Lower leg skin (tissue), 4 donors: ENCODE results near the gene ABCB7. TPM values are rescaled to one million over a fixed set of nuclear protein-coding genes. Genes with fewer than 3 reads are reported as not detected.
"Not testable (repeated sequence)": the region's sequence is repeated elsewhere in the genome, so short reads cannot be mapped to it uniquely, and the experiment has no call there.

Source experiments
- DNase-seq, 2 donors: peaks; one replicate each; pipeline ENCODE4 v3.0.0-alpha.2; 2019; ENCODE audit warnings: low spot score in 2 of 2
- H3K4me3 ChIP-seq: fragments of 200-600 bp; sonication (generic); 2 replicates; pipeline ENCODE4 v1.5.1; 2017; ENCODE audit warnings: mild to moderate bottlenecking, low read depth; ENCODE audit not compliant: poor library complexity, severe bottlenecking
- POLR2A ChIP-seq, 2 donors: fragments of 450-650 bp; IDR thresholded peaks; one replicate each; pipeline ENCODE4 v1.6.1; 2016 to 2017; ENCODE audit warnings: antibody characterized with exemption in 2 of 2, mild to moderate bottlenecking in 1 of 2, moderate library complexity in 1 of 2
- WGBS, 2 donors: methylation state at CpG; one replicate each; pipeline ENCODE4 v1.1.5; 2018; 5-methylcytosine and 5-hydroxymethylcytosine counted together
- intact Hi-C: fragments of 100-400 bp; cut with DNase I; formaldehyde crosslinking; loops from one replicate; pipeline ENCODE4 v1.15.0; 2023; ENCODE audit warnings: low total_unique reads
- total RNA-seq, 4 donors: library from RNA; depleted of rRNA; stranded (reverse); fragments of >200 nt; gene quantifications; one replicate each; pipeline ENCODE4 v1.1.0, GENCODE V29; 2016
- TF ChIP-seq, protein P1 (sequence below), 3 donors: fragments of 450-650 bp; IDR thresholded peaks; one replicate each; pipeline ENCODE4 v1.5.1; 2016; ENCODE audit warnings: antibody characterized with exemption in 3 of 3, mild to moderate bottlenecking in 3 of 3, moderate library complexity in 2 of 3

ABCB7 gene
- total RNA-seq, 4 donors from 2014 or later: 24.0 to 55.8 (median 46.3) TPM

DNA sequence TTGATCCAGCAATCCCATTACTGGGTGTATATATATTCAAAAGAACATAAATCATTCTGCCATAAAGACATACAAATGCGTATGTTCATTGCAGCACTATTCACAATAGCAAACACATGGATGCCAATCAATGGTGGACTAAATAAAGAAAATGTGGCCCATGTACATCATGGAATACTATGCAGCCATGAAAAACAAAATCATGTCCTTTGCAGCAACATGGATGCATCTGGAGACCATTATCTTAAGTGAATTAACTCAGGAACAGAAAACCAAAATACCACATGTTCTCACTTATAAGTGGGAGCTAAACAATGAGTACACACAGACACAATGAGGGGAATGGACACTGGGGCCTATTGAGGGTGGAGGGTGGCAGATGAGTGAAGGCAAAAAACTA lies 81.6 kb downstream of the ABCB7 start:
- no peak overlapping the region for H3K4me3 ChIP-seq
- TF ChIP-seq, protein P1, sequence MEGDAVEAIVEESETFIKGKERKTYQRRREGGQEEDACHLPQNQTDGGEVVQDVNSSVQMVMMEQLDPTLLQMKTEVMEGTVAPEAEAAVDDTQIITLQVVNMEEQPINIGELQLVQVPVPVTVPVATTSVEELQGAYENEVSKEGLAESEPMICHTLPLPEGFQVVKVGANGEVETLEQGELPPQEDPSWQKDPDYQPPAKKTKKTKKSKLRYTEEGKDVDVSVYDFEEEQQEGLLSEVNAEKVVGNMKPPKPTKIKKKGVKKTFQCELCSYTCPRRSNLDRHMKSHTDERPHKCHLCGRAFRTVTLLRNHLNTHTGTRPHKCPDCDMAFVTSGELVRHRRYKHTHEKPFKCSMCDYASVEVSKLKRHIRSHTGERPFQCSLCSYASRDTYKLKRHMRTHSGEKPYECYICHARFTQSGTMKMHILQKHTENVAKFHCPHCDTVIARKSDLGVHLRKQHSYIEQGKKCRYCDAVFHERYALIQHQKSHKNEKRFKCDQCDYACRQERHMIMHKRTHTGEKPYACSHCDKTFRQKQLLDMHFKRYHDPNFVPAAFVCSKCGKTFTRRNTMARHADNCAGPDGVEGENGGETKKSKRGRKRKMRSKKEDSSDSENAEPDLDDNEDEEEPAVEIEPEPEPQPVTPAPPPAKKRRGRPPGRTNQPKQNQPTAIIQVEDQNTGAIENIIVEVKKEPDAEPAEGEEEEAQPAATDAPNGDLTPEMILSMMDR (IDR thresholded peaks at IDR 0.05): no peak
- no peak for TF ChIP-seq POLR2A (IDR thresholded peaks at IDR 0.05)
- no peak for DNase-seq
- WGBS, 2 donors: 0 to 82% methylated on average over 1 of the region's 1 CpG
- intact Hi-C loops: no loop called here

GRCh38 chrX:75071334-75071733 lies 84.7 kb downstream of the ABCB7 start:
- H3K4me3 ChIP-seq: no peak overlapping the region
- 80 to 95% methylated on average over 3 of the region's 3 CpGs for WGBS, 2 donors
- no peak for TF ChIP-seq POLR2A (IDR thresholded peaks at IDR 0.05)
- TF ChIP-seq, protein P1 (IDR thresholded peaks at IDR 0.05): no peak
- intact Hi-C loops: no loop called here
- DNase-seq: no peak

DNA sequence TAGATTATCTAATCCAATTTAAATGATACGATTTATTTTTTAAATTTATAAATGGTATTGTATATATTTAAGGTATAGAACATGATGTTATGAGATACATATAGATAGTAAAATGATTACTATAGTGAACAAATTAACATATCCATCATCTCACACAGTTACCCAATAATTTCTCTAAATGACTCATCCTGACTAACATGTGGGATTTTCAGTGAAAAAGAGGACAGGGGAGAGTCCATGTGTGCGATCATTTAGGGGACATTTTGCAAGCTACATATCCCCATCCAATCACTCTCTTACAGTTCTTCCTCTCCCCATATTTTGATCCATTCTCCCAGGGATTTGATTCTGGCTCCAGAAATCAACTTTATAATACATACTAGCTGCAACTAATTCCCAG lies 88.2 kb downstream of the ABCB7 start:
- no peak for TF ChIP-seq POLR2A (IDR thresholded peaks at IDR 0.05)
- TF ChIP-seq, protein P1 (IDR thresholded peaks at IDR 0.05): no peak
- H3K4me3 ChIP-seq: no peak overlapping the region
- intact Hi-C loops: no loop called here
- 88 to 92% methylated on average over 2 of the region's 2 CpGs for WGBS, 2 donors
- DNase-seq: no peak

DNA sequence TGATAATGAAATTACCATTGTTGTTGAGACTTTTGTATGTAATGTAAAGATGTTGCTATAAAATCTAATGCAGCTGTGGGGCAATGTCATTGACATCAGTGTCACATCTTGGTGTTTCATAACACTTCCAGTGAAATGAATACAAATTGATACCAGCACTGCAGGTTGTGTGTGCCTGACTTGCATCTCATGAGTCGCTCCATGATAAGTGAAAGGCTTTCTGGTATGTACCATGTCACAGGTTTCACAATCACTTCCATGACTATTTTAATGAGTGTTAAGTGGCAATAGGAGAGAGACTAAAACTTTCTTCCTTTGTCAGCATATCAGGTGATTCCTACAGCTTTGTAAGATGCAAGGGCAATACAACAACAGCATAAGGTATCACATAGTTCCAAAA lies 94.4 kb downstream of the ABCB7 start:
- no peak overlapping the region for H3K4me3 ChIP-seq
- intact Hi-C loops: no loop called here
- WGBS, 2 donors: 70 to 93% methylated on average over 1 of the region's 1 CpG
- DNase-seq: no peak
- TF ChIP-seq POLR2A (IDR thresholded peaks at IDR 0.05): no peak
- TF ChIP-seq, protein P1 (IDR thresholded peaks at IDR 0.05): no peak

GRCh38 chrX:75051047-75051446 lies 105.0 kb downstream of the ABCB7 start:
- no peak for DNase-seq
- WGBS, 2 donors: 67 to 93% methylated on average over 1 of the region's 1 CpG
- intact Hi-C loops: no loop called here
- H3K4me3 ChIP-seq: no peak overlapping the region
- TF ChIP-seq, protein P1 (IDR thresholded peaks at IDR 0.05): no peak
- no peak for TF ChIP-seq POLR2A (IDR thresholded peaks at IDR 0.05)

DNA sequence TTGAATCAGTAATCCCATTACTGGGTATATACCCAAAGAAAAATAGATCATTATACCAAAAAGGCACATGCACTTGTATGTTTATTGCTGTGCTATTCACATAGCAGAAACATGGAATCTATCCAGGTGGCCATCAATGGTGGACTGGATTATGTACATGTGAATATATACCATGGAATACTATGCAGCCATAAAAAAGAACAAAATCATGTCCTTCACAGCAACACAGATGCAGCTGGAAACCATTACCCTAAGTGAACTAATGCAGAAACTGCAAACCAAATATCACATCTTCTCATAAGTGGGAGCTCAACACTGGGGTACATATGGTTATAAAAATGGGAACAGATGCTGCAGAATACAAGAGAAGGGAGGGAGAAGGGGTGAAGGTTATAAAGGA lies 110.7 kb downstream of the ABCB7 start:
- no peak for TF ChIP-seq POLR2A (IDR thresholded peaks at IDR 0.05)
- TF ChIP-seq, protein P1 (IDR thresholded peaks at IDR 0.05): no peak
- intact Hi-C loops: no loop called here

GRCh38 chrX:75044142-75044541 lies 111.9 kb downstream of the ABCB7 start:
- 100% methylated on average over 3 to 4 of the region's 4 CpGs for WGBS, 2 donors
- DNase-seq, intact Hi-C loops, H3K4me3 ChIP-seq: not testable (repeated sequence)

More for the DNA sequence above, 110.7 kb downstream of the ABCB7 start:
- no peak overlapping the region for H3K4me3 ChIP-seq
- no peak for DNase-seq
